Mesenchymal stem cell (in vitro differentiated cells and primary cell): ENCODE data around the gene GPR33.

Source experiments
- DNase-seq: peaks from one replicate; pipeline ENCODE4 v3.0.0-alpha.2; 2013
- H2AFZ ChIP-seq: one replicate; pipeline ENCODE4 v1.6.1; 2013; ENCODE audit warnings: low read depth, mild to moderate bottlenecking, control low read depth, inconsistent platforms, low read length, moderate library complexity
- H2AK5ac ChIP-seq: 2 replicates; pipeline ENCODE4 v1.6.1; 2013; ENCODE audit warnings: low read length, moderate library complexity, mild to moderate bottlenecking, inconsistent platforms; ENCODE audit not compliant: severe bottlenecking
- H2BK120ac ChIP-seq: one replicate; pipeline ENCODE4 v1.6.1; 2013; ENCODE audit warnings: low read depth, mild to moderate bottlenecking, inconsistent platforms, low read length, moderate library complexity
- H2BK12ac ChIP-seq, 2 experiments: one replicate each; pipeline ENCODE4 v1.6.1; 2013; ENCODE audit warnings: inconsistent platforms in 2 of 2, low read length in 2 of 2, mild to moderate bottlenecking in 2 of 2, moderate library complexity in 2 of 2, control low read depth in 1 of 2
- H2BK15ac ChIP-seq: one replicate; pipeline ENCODE4 v1.6.1; 2013; ENCODE audit warnings: mild to moderate bottlenecking, low read depth, inconsistent platforms; ENCODE audit not compliant: poor library complexity, severe bottlenecking
- H2BK5ac ChIP-seq: 2 replicates; pipeline ENCODE4 v1.6.1; 2013; ENCODE audit warnings: low read depth, mild to moderate bottlenecking, low read length, control low read depth, inconsistent platforms; ENCODE audit not compliant: poor library complexity, severe bottlenecking
- H3K14ac ChIP-seq, 2 experiments: one replicate each; pipeline ENCODE4 v1.6.1; 2013; ENCODE audit warnings: inconsistent platforms in 2 of 2, low read length in 2 of 2, control low read depth in 1 of 2, mild to moderate bottlenecking in 1 of 2, moderate library complexity in 1 of 2
- H3K18ac ChIP-seq, 2 experiments: one replicate each; pipeline ENCODE4 v1.6.1; 2013; ENCODE audit warnings: inconsistent platforms in 2 of 2, low read length in 2 of 2, control low read depth in 1 of 2, low read depth in 1 of 2, mild to moderate bottlenecking in 1 of 2
- H3K23ac ChIP-seq, 2 experiments: one replicate each; pipeline ENCODE4 v1.6.1; 2013; ENCODE audit warnings: inconsistent platforms in 2 of 2, low read length in 2 of 2, mild to moderate bottlenecking in 2 of 2, moderate library complexity in 2 of 2, control low read depth in 1 of 2
- H3K27ac ChIP-seq: 2 replicates; pipeline ENCODE4 v1.5.1; 2013; ENCODE audit warnings: mild to moderate bottlenecking, moderate library complexity, low read length, control low read depth, inconsistent platforms; ENCODE audit not compliant: poor library complexity, severe bottlenecking
- H3K27me3 ChIP-seq, 2 experiments: 2 replicates each; pipeline versions ENCODE4 v1.6.1 to v1.7.0; 2013; ENCODE audit warnings: low read length in 2 of 2, mild to moderate bottlenecking in 2 of 2, moderate library complexity in 2 of 2, control low read depth in 1 of 2, inconsistent platforms in 1 of 2; ENCODE audit not compliant: control insufficient read depth in 1 of 2, insufficient read depth in 1 of 2
- H3K36me3 ChIP-seq, 2 experiments: 2 replicates each; pipeline versions ENCODE4 v1.6.1 to v1.7.0; 2013; ENCODE audit warnings: low read length in 2 of 2, control low read depth in 1 of 2, inconsistent platforms in 1 of 2, low read depth in 1 of 2, mild to moderate bottlenecking in 1 of 2; ENCODE audit not compliant: insufficient read depth in 2 of 2, control insufficient read depth in 1 of 2
- H3K4ac ChIP-seq, 2 experiments: one replicate each; pipeline ENCODE4 v1.6.1; 2013; ENCODE audit warnings: inconsistent platforms in 2 of 2, low read length in 2 of 2, mild to moderate bottlenecking in 2 of 2, moderate library complexity in 2 of 2, control low read depth in 1 of 2, low read depth in 1 of 2
- H3K4me1 ChIP-seq: 2 replicates; pipeline ENCODE4 v1.6.1; 2013; ENCODE audit warnings: low read depth, low read length, control low read depth; ENCODE audit not compliant: control insufficient read depth, insufficient read depth
- H3K4me2 ChIP-seq: 2 replicates; pipeline ENCODE4 v1.6.1; 2013; ENCODE audit warnings: low read length, mild to moderate bottlenecking, inconsistent platforms; ENCODE audit not compliant: poor library complexity, severe bottlenecking
- H3K4me3 ChIP-seq, 2 experiments: 2 replicates each; pipeline versions ENCODE4 v1.5.1 to v1.7.0; 2013; ENCODE audit warnings: low read length in 2 of 2, mild to moderate bottlenecking in 2 of 2, control low read depth in 1 of 2, low read depth in 1 of 2; ENCODE audit not compliant: insufficient read depth in 1 of 2
- H3K79me1 ChIP-seq: replicated peaks from 2 replicates; pipeline ENCODE4 v1.6.1; 2013; ENCODE audit warnings: mild to moderate bottlenecking, control low read depth, low read length, inconsistent platforms; ENCODE audit not compliant: poor library complexity, severe bottlenecking
- H3K9ac ChIP-seq: 2 replicates; pipeline ENCODE4 v1.7.0; 2013; ENCODE audit warnings: mild to moderate bottlenecking, low read length, moderate library complexity
- H3K9me3 ChIP-seq: 2 replicates; pipeline ENCODE4 v1.7.0; 2013; ENCODE audit warnings: mild to moderate bottlenecking, low read length; ENCODE audit not compliant: control insufficient read depth
- H4K8ac ChIP-seq: one replicate; pipeline ENCODE4 v1.6.1; 2013; ENCODE audit warnings: inconsistent platforms, mild to moderate bottlenecking, low read length, moderate library complexity
- H4K91ac ChIP-seq: one replicate; pipeline ENCODE4 v1.6.1; 2013; ENCODE audit warnings: mild to moderate bottlenecking, low read length, inconsistent platforms
- WGBS: methylation state at CpG from one replicate; pipeline ENCODE4 v1.1.7; 2013; ENCODE audit warnings: mixed read lengths; 5-methylcytosine and 5-hydroxymethylcytosine counted together

GPR33 gene

DNA sequence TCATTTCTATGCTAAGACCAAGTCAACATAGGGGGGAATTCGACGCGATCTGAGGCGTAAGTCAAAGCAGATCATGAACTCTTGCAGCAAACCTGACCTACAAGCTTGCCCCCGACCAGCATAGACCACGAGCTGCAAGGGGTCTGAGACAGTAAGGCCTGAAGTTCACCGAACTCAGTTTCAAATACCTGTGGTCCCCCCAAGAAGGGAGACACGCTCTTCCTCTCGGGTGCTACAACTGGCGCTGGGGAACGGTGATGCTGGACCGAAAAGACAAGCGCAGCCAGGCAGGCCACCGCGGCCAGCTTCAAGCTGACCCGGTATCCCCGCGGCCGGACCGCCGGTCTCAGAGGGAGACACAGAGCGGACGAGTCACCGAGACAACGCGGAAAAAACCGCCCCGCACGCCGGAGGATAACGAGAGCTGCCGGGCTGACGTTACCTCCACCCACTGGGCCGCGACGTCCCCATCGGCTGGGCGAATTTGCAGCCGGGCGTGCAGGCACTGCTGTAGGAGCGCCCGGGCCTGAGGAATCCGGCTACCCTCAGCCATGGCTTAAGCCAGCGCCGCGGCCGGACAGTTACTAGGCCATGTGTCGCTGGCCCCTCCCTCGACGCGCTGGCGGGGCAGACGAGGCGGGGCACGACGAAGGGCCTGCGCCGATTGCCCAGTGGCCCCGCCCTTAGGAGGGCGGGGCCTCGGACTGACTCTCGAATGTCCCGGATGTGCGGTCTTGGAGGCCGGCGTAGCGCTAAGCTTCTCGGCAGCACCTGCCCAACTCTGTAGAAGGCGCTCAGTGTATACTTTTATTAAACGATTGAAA, 30.8 kb downstream of the GPR33 start, which contains the start of gene DTD2:
Gene DTD2, minus strand, starts transcription at position 666 of the 824 bp plus-strand sequence. Its CDS starts 113 bp downstream, at position 553.
- peak within 1 kb of the TSS; percentile 63 for H4K8ac ChIP-seq
- H2BK15ac ChIP-seq = no peak within 1 kb of the TSS
- H3K36me3 ChIP-seq = peaks cover 4 to 8% of the 10 kb centered on the region in 2 experiments
- no peaks in the 10 kb centered on the region for H3K9me3 ChIP-seq
- H2BK120ac ChIP-seq = peak within 1 kb of the TSS; percentile 78
- H3K14ac ChIP-seq = peak within 1 kb of the TSS in 1 of 2 experiments; percentile 12
- peak within 1 kb of the TSS; percentile 96 for H4K91ac ChIP-seq
- H3K4ac ChIP-seq = peak within 1 kb of the TSS; percentile 75 to 85
- peak within 1 kb of the TSS; percentile 99 for H3K9ac ChIP-seq
- under 1% methylated on average over 66 of the region's 70 CpGs for WGBS
- peaks cover 5% of the 10 kb centered on the region for H3K79me1 ChIP-seq
- peak; percentile 95 for DNase-seq
- H2BK5ac ChIP-seq = no peak within 1 kb of the TSS
- H2BK12ac ChIP-seq = no peak within 1 kb of the TSS
- H3K4me1 ChIP-seq = peaks cover 3% of the 10 kb centered on the region
- no peak within 1 kb of the TSS for H2AK5ac ChIP-seq
- peak within 1 kb of the TSS; percentile 41 for H3K4me2 ChIP-seq
- no peaks in the 10 kb centered on the region for H3K27me3 ChIP-seq
- peak within 1 kb of the TSS; percentile 91 for H2AFZ ChIP-seq
- H3K18ac ChIP-seq = peak within 1 kb of the TSS; percentile 49 to 90
- peak within 1 kb of the TSS; percentile 51 for H3K27ac ChIP-seq
- H3K4me3 ChIP-seq = peak within 1 kb of the TSS; percentile 67 to 98
- H3K23ac ChIP-seq = peak within 1 kb of the TSS in 1 of 2 experiments; percentile 32

- H3K4me1 ChIP-seq = no peaks in the 10 kb centered on the region
- no peak overlapping the region for H4K8ac ChIP-seq
- H2BK5ac ChIP-seq = no peak overlapping the region
- H3K36me3 ChIP-seq = peaks cover 4 to 50% of the 10 kb centered on the region in 2 experiments
- H3K4me2 ChIP-seq = no peak overlapping the region
- H2BK120ac ChIP-seq = no peak overlapping the region
- no peak overlapping the region for H3K14ac ChIP-seq
- no peaks in the 10 kb centered on the region for H3K9me3 ChIP-seq
- H2BK15ac ChIP-seq = no peak overlapping the region
- H3K4me3 ChIP-seq = no peak overlapping the region
- H3K18ac ChIP-seq = no peak overlapping the region
- no peak overlapping the region for H3K27ac ChIP-seq
- no CpG with 5 or more reads among the region's 2 CpGs for WGBS
- peak; percentile 48 for DNase-seq
- H3K27me3 ChIP-seq = no peaks in the 10 kb centered on the region
- no peak overlapping the region for H3K23ac ChIP-seq
- no peak overlapping the region for H2AFZ ChIP-seq
- H2AK5ac ChIP-seq = no peak overlapping the region
- H3K79me1 ChIP-seq = peaks cover 4% of the 10 kb centered on the region
- no peak overlapping the region for H3K4ac ChIP-seq
- no peak overlapping the region for H4K91ac ChIP-seq
- H2BK12ac ChIP-seq = no peak overlapping the region
- H3K9ac ChIP-seq = peak overlapping the region; percentile 13
These were observed 37.7 kb downstream of the GPR33 start for GRCh38 chr14:31449971-31450610.

DNA sequence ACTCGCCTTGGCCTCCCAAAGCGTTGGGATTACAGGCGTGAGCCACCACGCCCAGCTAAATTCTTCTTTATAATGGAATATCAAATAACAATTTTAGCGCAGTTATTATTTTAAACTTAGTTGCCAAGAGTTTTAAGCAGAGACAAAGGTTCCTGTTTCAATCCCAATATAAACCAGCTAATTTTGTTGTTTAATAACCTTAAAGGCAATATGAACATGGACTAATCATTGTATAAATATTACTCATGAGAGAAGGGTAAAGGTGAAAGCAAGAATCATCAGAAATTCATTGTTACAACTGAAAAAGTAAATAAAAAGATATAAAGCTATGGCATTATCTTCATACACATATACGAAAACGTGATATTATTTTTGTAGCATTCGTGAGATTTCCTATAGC, 38.7 kb downstream of the GPR33 start:
- Histone ChIP-seq H3K4ac (no peak overlapping the region), H3K14ac (no peak overlapping the region), H3K9ac (peak overlapping the region; percentile 13), H3K27me3 (no peaks in the 10 kb centered on the region), H3K9me3 (no peaks in the 10 kb centered on the region), H3K4me1 (no peaks in the 10 kb centered on the region), H2AK5ac (no peak overlapping the region), H3K4me3 (no peak overlapping the region), H2BK15ac (no peak overlapping the region), H3K18ac (no peak overlapping the region), H2BK5ac (no peak overlapping the region), H3K4me2 (no peak overlapping the region), H2BK120ac (no peak overlapping the region), H2BK12ac (no peak overlapping the region), H4K8ac (no peak overlapping the region), H3K27ac (no peak overlapping the region), H3K79me1 (peaks cover 4% of the 10 kb centered on the region), H3K23ac (no peak overlapping the region), H2AFZ (no peak overlapping the region), H3K36me3 (peaks cover 4 to 50% of the 10 kb centered on the region in 2 experiments), H4K91ac (no peak overlapping the region)
- 63% methylated on average over 3 of the region's 8 CpGs for WGBS
- DNase-seq = no peak

DNA sequence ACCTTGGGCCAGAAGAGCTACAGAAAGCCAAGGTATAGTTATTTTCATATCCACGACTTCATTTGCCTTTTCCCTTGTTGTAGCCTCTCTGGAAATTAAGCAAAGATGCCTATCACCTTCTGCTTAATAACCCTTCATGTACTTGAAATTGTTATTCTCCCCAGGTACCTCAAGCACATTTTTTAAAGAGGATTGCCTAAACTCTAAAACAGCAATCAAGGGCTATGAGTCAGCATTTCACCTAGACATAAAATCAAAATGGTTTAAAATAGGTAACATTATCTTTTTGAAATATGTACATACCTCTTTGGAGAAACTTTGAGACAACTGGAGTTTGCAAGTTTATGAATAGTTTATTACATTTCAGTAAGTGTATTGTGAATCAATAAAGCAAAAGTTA, 42.1 kb downstream of the GPR33 start:
- Histone ChIP-seq H2AFZ (no peak overlapping the region), H3K27ac (no peak overlapping the region), H3K9ac (no peak overlapping the region), H2BK15ac (no peak overlapping the region), H3K4me1 (no peaks in the 10 kb centered on the region), H4K8ac (no peak overlapping the region), H3K23ac (no peak overlapping the region), H3K36me3 (peaks cover 0 to 30% of the 10 kb centered on the region in 2 experiments), H2AK5ac (no peak overlapping the region), H3K9me3 (no peaks in the 10 kb centered on the region), H3K27me3 (no peaks in the 10 kb centered on the region), H3K14ac (no peak overlapping the region), H4K91ac (no peak overlapping the region), H3K79me1 (no peaks in the 10 kb centered on the region), H3K4me2 (no peak overlapping the region), H3K4me3 (no peak overlapping the region), H3K4ac (no peak overlapping the region), H2BK5ac (no peak overlapping the region), H3K18ac (no peak overlapping the region), H2BK12ac (no peak overlapping the region), H2BK120ac (no peak overlapping the region)
- 83% methylated on average over 1 of the region's 1 CpG for WGBS
- DNase-seq = no peak
